Activated T-cell treated with anti-CD3 and anti-CD28 coated beads, Interleukin-2, amount 50 U/mL, for 4 hours (primary cell): ENCODE measurements around the gene C1orf53. TPM values are rescaled to one million over a fixed set of nuclear protein-coding genes. Genes with fewer than 3 reads are reported as not detected.
"Not testable (repeated sequence)": the region's sequence is repeated elsewhere in the genome, so short reads cannot be mapped to it uniquely, and the experiment has no call there.

Experiments used
- ATAC-seq, 2 donors: fragments of 200-7000 bp; cut with Tn5 transposase; one replicate each; pipeline ENCODE4 v1.10.0; 2021
- DNase-seq: peaks from one replicate; pipeline ENCODE4 v3.0.0-alpha.2; 2020
- H3K27me3 Mint-ChIP-seq: one replicate; pipeline ENCODE4 v1.8.0; 2021; ENCODE audit warnings: low read depth, mixed read lengths
- H3K36me3 Mint-ChIP-seq: one replicate; pipeline ENCODE4 v1.8.0; 2022; ENCODE audit warnings: mixed read lengths; ENCODE audit not compliant: insufficient read depth
- H3K4me1 Mint-ChIP-seq: one replicate; pipeline ENCODE4 v1.8.0; 2021; ENCODE audit warnings: low read depth, mixed read lengths
- H3K4me3 Mint-ChIP-seq: one replicate; pipeline ENCODE4 v1.8.0; 2021; ENCODE audit warnings: mild to moderate bottlenecking, moderate library complexity, mixed read lengths
- H3K9me3 Mint-ChIP-seq: one replicate; pipeline ENCODE4 v1.8.0; 2021; ENCODE audit warnings: mixed read lengths
- total RNA-seq, 3 donors: library from RNA; stranded (reverse); gene quantifications; one replicate each; pipeline ENCODE4 v1.2.1, GENCODE V29; 2021

The C1orf53 gene
- total RNA-seq, 3 donors from 2014 or later = 0.68 to 2.5 (median 2.4) TPM

DNA sequence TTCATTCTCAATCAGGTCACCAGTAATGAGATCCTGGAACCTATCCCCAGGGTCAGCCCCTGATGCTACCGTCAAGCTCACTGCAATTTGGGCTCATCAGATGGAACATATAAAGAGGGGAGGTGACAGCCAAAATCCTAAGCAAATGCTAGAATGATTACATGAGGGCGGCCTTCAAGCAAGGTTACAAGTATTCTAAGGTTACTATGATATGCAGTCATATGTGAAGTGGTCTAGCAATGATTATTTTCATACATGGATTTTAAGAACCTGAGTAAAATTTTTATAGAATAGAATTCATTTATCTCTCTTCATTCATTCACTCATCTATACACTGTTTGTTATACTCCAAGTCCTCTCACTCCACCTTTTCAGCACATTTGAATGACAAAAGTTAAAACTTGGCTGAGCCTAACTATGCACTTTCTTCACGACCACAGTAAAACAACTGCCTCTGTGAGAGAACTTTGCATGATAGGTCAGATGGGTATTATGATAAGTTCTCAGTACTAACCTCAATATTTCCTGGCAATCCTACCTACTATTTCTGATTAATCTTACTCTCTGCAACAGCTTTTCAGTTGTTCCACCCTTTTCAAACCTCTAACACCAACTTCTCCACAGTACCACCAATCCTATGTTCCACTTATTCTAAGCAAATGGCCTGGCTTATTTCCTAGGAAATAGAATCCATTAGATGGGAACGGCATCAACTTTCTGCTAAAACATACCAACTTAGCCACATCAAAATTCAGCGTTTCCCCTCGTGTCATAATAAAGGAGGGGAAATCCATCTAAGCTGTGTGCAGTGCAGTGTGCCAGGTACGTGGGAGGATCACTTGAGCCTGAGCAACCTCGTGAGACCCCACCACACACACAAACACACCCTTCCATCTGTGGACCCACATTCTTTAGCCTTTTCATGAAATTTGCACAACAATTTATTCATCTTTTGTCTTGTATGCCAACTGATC is 46.8 kb downstream of the C1orf53 start:
- peak overlapping the region; percentile 47 for H3K4me3 Mint-ChIP-seq
- DNase-seq = peak; percentile 8
- no peaks in the 10 kb centered on the region for H3K36me3 Mint-ChIP-seq
- peaks cover 3% of the 10 kb centered on the region for H3K27me3 Mint-ChIP-seq
- no peaks in the 10 kb centered on the region for H3K9me3 Mint-ChIP-seq
- peak; percentile 81 to 89 for ATAC-seq
- H3K4me1 Mint-ChIP-seq = peaks cover 27% of the 10 kb centered on the region

DNA sequence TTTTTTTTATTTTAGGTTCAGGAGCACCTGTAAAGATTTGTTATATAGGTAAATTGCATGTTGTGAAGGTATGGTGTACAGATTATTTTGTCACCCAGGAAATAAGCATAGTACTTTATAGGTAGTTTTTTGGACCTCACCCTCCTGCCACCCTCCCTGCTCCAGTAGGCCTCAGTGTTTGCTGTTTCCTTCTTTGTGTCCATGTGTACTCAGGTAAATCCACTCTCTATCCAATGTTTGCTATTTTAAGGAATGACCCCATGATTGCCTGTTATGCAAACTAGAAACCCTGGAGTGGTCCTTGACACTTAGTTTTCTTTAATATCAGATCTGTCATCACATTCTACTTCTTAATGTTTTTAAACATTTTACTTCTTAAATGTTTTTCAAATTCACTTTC is 48.7 kb downstream of the C1orf53 start:
- DNase-seq = no peak
- peaks cover 28% of the 10 kb centered on the region for H3K4me1 Mint-ChIP-seq
- H3K27me3 Mint-ChIP-seq = no peaks in the 10 kb centered on the region
- H3K36me3 Mint-ChIP-seq = no peaks in the 10 kb centered on the region
- H3K4me3 Mint-ChIP-seq = no peak overlapping the region
- no peaks in the 10 kb centered on the region for H3K9me3 Mint-ChIP-seq
- ATAC-seq = no peak

DNA sequence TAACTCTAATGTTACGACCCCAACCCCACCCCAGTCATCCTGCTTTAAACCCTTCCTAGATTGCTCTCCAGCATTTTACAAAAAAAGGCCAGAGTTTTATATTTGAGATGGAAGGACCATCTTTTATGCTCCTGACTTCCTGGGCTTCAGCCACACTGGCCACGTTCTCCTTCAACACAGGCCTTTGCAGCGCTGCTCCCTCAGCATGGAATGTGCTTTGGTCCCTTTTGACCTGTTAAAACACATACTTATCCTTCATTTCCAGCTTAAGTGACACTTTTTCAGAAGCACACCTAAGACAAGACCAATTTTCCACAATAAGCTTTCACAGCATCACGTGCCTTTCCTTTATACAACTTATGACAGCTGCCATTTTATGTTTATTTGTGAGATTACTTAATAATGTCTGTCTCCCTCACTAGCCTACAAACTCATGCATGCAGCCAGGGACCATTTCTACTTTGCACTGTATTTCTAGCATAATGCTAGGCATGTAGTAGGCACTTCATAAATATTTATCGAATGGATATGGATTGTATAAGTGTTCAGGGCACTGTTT is 49.3 kb downstream of the C1orf53 start:
- H3K4me3 Mint-ChIP-seq = no peak overlapping the region
- H3K36me3 Mint-ChIP-seq = no peaks in the 10 kb centered on the region
- H3K4me1 Mint-ChIP-seq = peaks cover 28% of the 10 kb centered on the region
- DNase-seq (no peak), ATAC-seq (no peak)
- no peaks in the 10 kb centered on the region for H3K9me3 Mint-ChIP-seq
- H3K27me3 Mint-ChIP-seq = no peaks in the 10 kb centered on the region

GRCh38 chr1:197953472-197953871 is 51.0 kb downstream of the C1orf53 start:
- ATAC-seq, H3K9me3 Mint-ChIP-seq, H3K27me3 Mint-ChIP-seq, DNase-seq, H3K4me3 Mint-ChIP-seq, H3K36me3 Mint-ChIP-seq: not testable (repeated sequence)
- peaks cover 22% of the 10 kb centered on the region for H3K4me1 Mint-ChIP-seq

- Mint-ChIP-seq H3K4me1 (peaks cover 8% of the 10 kb centered on the region), H3K9me3 (no peaks in the 10 kb centered on the region), H3K36me3 (no peaks in the 10 kb centered on the region), H3K4me3 (no peak overlapping the region), H3K27me3 (peaks cover 1% of the 10 kb centered on the region)
- DNase-seq (no peak), ATAC-seq (no peak)
These were observed 52.4 kb downstream of the C1orf53 start for GRCh38 chr1:197954718-197955418.

DNA sequence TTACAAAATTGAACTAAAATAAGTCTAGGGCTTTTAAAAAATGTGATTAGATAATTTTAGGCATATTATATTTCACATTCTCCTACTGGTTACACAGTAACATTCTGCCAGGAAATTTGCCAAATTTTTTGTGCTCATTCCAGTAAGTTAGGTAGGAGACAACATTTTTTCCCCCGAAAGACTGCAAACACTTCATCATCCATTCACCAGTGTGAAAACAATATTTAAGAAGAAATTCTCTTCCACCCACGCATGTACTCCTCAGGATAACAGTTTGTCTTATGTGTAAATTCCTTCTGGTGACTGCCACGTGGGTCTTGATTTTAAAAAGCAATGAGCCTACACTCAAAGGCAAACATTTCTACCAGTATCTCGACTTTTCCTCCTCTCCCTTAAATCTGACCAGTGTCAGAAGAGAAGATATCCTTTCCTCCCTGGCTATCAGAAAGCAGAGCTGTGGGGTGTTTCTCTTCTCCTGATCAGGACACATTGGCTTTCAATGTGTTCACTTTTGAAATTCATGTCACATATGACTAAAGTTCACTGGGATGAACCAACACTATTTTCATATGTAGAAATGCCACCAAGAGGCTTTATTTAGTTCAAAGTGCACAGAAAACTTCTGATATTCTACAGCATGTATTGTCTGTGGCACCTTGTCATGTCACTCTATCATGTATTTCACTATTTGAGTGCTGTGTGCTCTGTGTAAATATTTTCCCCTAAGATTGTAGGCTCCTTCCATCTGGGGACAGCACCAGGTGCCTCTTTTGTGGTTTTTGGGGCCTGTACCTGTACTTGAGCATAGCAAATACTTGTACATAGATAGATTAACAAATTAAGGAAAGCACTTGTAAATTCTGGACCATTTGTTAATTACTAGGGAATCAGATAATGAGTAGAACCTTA is 53.3 kb downstream of the C1orf53 start:
- Mint-ChIP-seq H3K4me3 (no peak overlapping the region), H3K36me3 (no peaks in the 10 kb centered on the region), H3K27me3 (peaks cover 1% of the 10 kb centered on the region), H3K4me1 (peaks cover 5% of the 10 kb centered on the region), H3K9me3 (no peaks in the 10 kb centered on the region)
- DNase-seq = no peak
- peak; percentile 30 to 46 for ATAC-seq

Other genes with a start within 250 kb of the C1orf53 start
- 1 to 10 TPM; 7.7 to 9.0 (median 9.0) TPM for gene DENND1B, start 127.2 kb upstream of the C1orf53 start, total RNA-seq
- gene LHX9, start 14.7 kb downstream of the C1orf53 start, total RNA-seq = not detected